ENCODE data around the gene SLC22A23. TPM values are rescaled to one million over a fixed set of nuclear protein-coding genes. Genes with fewer than 3 reads are reported as not detected.

Gene SLC22A23
- total RNA-seq, 2 experiments from 2014 or later = not detected

DNA sequence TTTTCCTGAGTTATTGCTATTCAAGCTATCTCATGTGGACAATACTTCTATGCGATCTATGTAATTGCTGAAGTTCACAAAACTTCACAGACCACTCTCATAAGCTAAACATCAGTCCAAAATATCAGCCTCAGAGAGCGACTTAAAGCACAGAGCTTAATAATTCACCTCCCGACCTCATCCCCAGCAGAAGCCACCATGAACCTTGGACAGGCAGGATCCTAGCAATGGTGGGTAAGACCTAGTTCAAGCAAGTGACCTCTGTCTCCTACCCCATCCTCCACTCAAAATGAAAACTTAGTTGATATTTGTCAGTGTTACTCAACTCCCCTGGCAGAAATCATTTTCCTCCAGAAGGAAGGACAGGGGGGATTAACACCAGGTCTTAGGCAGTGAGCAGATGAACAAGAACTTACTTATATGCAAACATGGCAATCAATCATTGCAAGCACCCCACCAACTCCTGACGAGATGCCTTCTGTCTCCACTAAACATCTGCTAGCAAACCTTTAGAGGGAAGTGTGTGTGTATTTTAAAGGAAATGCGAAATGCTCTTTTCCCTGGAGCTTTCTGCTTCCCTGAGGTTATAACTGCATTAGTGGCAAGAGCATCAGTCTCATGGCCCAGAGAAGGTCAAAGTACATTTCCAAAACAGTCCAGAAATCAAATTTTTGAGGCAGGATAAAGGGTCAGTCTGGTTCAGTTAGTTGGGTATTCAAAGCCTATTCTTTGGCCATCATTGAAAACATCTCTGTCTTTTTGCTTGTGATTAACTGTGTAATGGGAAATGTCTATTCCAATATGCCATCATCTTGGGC lies 90.0 kb downstream of the SLC22A23 start:
- no TSS peak for BruUV-seq (replicated peaks)
- Histone ChIP-seq H3K9me2 (ENCODE audit: insufficient read depth, low read length) (no peaks in the 10 kb centered on the region), H3K79me2 (ENCODE audit: insufficient read depth, low read depth, low read length) (no peaks in the 10 kb centered on the region), H3K27ac (ENCODE audit: low read depth, low read length, poor library complexity, severe bottlenecking) (no peak overlapping the region), H3K4me3 (ENCODE audit: low read depth, low read length, poor library complexity, severe bottlenecking) (no peak overlapping the region), H3K4me1 (ENCODE audit: insufficient read depth, low read length, poor library complexity, severe bottlenecking) (no peaks in the 10 kb centered on the region), H3K36me3 (ENCODE audit: insufficient read depth, low read length) (no peaks in the 10 kb centered on the region), H2AFZ (ENCODE audit: low read length) (no peak overlapping the region), H3K9me3 (ENCODE audit: low read length) (no peaks in the 10 kb centered on the region), H3K4me2 (ENCODE audit: low read length) (no peak overlapping the region), H4K20me1 (ENCODE audit: insufficient read depth, low read length) (no peaks in the 10 kb centered on the region)
- ChIA-PET POLR2A (interaction anchor here (0.7 to 1.0 kb wide), 3 partner anchors 9 to 1488 kb away, joined by 3 to 5 read pairs (median 4); no protein-coding TSS in a partner anchor), CTCF (ENCODE audit: unreplicated experiment) (no interaction called here)
- DNase-seq (ENCODE audit: low spot score) = no peak
- TF ChIP-seq, protein P1, sequence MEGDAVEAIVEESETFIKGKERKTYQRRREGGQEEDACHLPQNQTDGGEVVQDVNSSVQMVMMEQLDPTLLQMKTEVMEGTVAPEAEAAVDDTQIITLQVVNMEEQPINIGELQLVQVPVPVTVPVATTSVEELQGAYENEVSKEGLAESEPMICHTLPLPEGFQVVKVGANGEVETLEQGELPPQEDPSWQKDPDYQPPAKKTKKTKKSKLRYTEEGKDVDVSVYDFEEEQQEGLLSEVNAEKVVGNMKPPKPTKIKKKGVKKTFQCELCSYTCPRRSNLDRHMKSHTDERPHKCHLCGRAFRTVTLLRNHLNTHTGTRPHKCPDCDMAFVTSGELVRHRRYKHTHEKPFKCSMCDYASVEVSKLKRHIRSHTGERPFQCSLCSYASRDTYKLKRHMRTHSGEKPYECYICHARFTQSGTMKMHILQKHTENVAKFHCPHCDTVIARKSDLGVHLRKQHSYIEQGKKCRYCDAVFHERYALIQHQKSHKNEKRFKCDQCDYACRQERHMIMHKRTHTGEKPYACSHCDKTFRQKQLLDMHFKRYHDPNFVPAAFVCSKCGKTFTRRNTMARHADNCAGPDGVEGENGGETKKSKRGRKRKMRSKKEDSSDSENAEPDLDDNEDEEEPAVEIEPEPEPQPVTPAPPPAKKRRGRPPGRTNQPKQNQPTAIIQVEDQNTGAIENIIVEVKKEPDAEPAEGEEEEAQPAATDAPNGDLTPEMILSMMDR (conservative IDR thresholded peaks at IDR 0.05; ENCODE audit: low read length) = no peak
- TF ChIP-seq EZH2phosphoT487 (IDR thresholded peaks at IDR 0.05; ENCODE audit: borderline replicate concordance, low read depth, low read length) = no peak
- intact Hi-C loops (cut with micrococcal nuclease; ENCODE audit: unreplicated experiment) = no loop called here

DNA sequence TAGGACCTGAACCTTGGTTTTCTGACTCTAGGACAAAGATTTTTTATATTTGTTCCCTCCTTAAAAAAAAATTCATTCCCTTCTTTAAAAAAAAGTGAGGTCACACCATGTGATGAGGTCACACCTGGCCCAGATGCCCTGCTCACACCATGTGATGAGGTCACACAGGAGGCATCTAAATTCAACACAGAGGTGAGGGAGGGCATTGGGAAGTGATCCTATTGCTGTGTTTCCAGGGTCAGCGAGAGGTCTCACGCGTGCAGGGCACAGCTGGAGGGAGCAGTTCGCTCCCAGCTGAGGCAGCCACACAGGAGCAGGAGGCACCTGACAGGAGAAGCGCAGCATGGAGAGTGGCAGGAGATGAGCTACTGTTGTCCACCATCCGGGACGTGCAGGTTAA lies 92.5 kb downstream of the SLC22A23 start:
- Histone ChIP-seq H3K4me3 (ENCODE audit: low read depth, low read length, poor library complexity, severe bottlenecking) (no peak overlapping the region), H3K4me1 (ENCODE audit: insufficient read depth, low read length, poor library complexity, severe bottlenecking) (no peaks in the 10 kb centered on the region), H3K27ac (ENCODE audit: low read depth, low read length, poor library complexity, severe bottlenecking) (no peak overlapping the region), H2AFZ (ENCODE audit: low read length) (no peak overlapping the region), H3K9me3 (ENCODE audit: low read length) (no peaks in the 10 kb centered on the region), H3K9me2 (ENCODE audit: insufficient read depth, low read length) (no peaks in the 10 kb centered on the region), H3K79me2 (ENCODE audit: insufficient read depth, low read depth, low read length) (no peaks in the 10 kb centered on the region), H3K36me3 (ENCODE audit: insufficient read depth, low read length) (no peaks in the 10 kb centered on the region), H4K20me1 (ENCODE audit: insufficient read depth, low read length) (no peaks in the 10 kb centered on the region), H3K4me2 (ENCODE audit: low read length) (no peak overlapping the region)
- POLR2A ChIA-PET = interaction anchor here (1.2 kb wide), 1 partner anchor 24 kb away, joined by 3 read pairs; no protein-coding TSS in a partner anchor
- no peak for TF ChIP-seq EZH2phosphoT487 (IDR thresholded peaks at IDR 0.05; ENCODE audit: borderline replicate concordance, low read depth, low read length)
- TF ChIP-seq, protein P1 (conservative IDR thresholded peaks at IDR 0.05; ENCODE audit: low read length) = no peak
- intact Hi-C loops (cut with micrococcal nuclease; ENCODE audit: unreplicated experiment) = no loop called here
- CTCF ChIA-PET (ENCODE audit: unreplicated experiment) = no interaction called here
- no TSS peak for BruUV-seq (replicated peaks)
- no peak for DNase-seq (ENCODE audit: low spot score)
